Neural progenitor cell (in vitro differentiated cells): ENCODE measurements around the gene PSMB5. TPM values are rescaled to one million over a fixed set of nuclear protein-coding genes. Genes with fewer than 3 reads are reported as not detected.

Experiments
- DNase-seq: peaks from one replicate; pipeline ENCODE4 v3.0.0-alpha.2; 2016; ENCODE audit warnings: low spot score
- H2AFZ ChIP-seq: fragments of 200-600 bp; sonication (generic); replicated peaks from 2 replicates; pipeline ENCODE4 v1.6.1; 2016; ENCODE audit warnings: antibody characterized with exemption
- H3F3A ChIP-seq: fragments of 200-600 bp; sonication (generic); 2 replicates; pipeline ENCODE4 v1.6.1; 2016; ENCODE audit warnings: antibody characterized with exemption, low read depth
- H3K27ac ChIP-seq: fragments of 200-600 bp; sonication (generic); 2 replicates; pipeline ENCODE4 v1.5.1; 2016; ENCODE audit warnings: mild to moderate bottlenecking
- H3K27me3 ChIP-seq: fragments of 200-600 bp; sonication (generic); 2 replicates; pipeline ENCODE4 v1.6.1; 2016; ENCODE audit warnings: mild to moderate bottlenecking, moderate library complexity
- H3K36me3 ChIP-seq: fragments of 200-600 bp; sonication (generic); 2 replicates; pipeline ENCODE4 v1.5.1; 2016
- H3K4me1 ChIP-seq: fragments of 200-600 bp; sonication (generic); 2 replicates; pipeline ENCODE4 v1.6.1; 2016; ENCODE audit warnings: mixed run types
- H3K4me2 ChIP-seq: fragments of 200-600 bp; sonication (generic); 2 replicates; pipeline ENCODE4 v1.6.1; 2016
- H3K4me3 ChIP-seq: fragments of 200-600 bp; sonication (generic); 2 replicates; pipeline ENCODE4 v1.5.1; 2016
- H3K79me2 ChIP-seq: fragments of 200-600 bp; sonication (generic); 2 replicates; pipeline ENCODE4 v1.6.1; 2016; ENCODE audit warnings: low read depth
- H3K9ac ChIP-seq: fragments of 200-600 bp; sonication (generic); 2 replicates; pipeline ENCODE4 v1.6.1; 2016
- H3K9me3 ChIP-seq: fragments of 200-600 bp; sonication (generic); 2 replicates; pipeline ENCODE4 v1.5.1; 2016; ENCODE audit warnings: low read depth
- H4K20me1 ChIP-seq: fragments of 200-600 bp; sonication (generic); 2 replicates; pipeline ENCODE4 v1.6.1; 2016; ENCODE audit warnings: low read depth
- H3K27ac Mint-ChIP-seq: 3 replicates; pipeline ENCODE4 v1.8.0; 2021; ENCODE audit warnings: mixed read lengths
- H3K27me3 Mint-ChIP-seq: 2 replicates; pipeline ENCODE4 v1.8.0; 2022; ENCODE audit warnings: low read depth, mild to moderate bottlenecking, inconsistent platforms, moderate library complexity, mixed read lengths; ENCODE audit not compliant: insufficient read depth
- H3K36me3 Mint-ChIP-seq: 3 replicates; pipeline ENCODE4 v1.8.0; 2021; ENCODE audit warnings: mixed read lengths
- H3K4me1 Mint-ChIP-seq: 3 replicates; pipeline ENCODE4 v1.8.0; 2021; ENCODE audit warnings: mixed read lengths
- H3K4me3 Mint-ChIP-seq: 3 replicates; pipeline ENCODE4 v1.8.0; 2021; ENCODE audit warnings: mild to moderate bottlenecking, moderate library complexity, mixed read lengths
- H3K9me3 Mint-ChIP-seq: 3 replicates; pipeline ENCODE4 v1.8.0; 2020; ENCODE audit warnings: mixed read lengths
- CTCF ChIP-seq: fragments of 200-600 bp; sonication (generic); IDR thresholded peaks from 2 replicates; pipeline ENCODE4 v1.5.1; 2017; ENCODE audit warnings: antibody characterized with exemption, mild to moderate bottlenecking
- EZH2 ChIP-seq: fragments of 200-600 bp; sonication (generic); IDR thresholded peaks from 2 replicates; pipeline ENCODE4 v1.6.1; 2017; ENCODE audit warnings: antibody characterized with exemption, mild to moderate bottlenecking, moderate library complexity
- EZH2phosphoT487 ChIP-seq: fragments of 200-600 bp; sonication (generic); IDR thresholded peaks from 2 replicates; pipeline ENCODE4 v1.6.1; 2017; ENCODE audit warnings: antibody characterized with exemption
- total RNA-seq: library from RNA; depleted of rRNA; stranded (reverse); fragments of >200 nt; gene quantifications from 2 replicates; pipeline ENCODE4 v1.2.3, GENCODE V29; 2015; ENCODE audit warnings: low replicate concordance

The PSMB5 gene
- total RNA-seq, 1 donor from 2014 or later, result 154 TPM

- peak overlapping the region; percentile 82 for H3K9ac ChIP-seq
- TF ChIP-seq EZH2 (no peak), CTCF (no peak), EZH2phosphoT487 (no peak)
These were observed 751 bp downstream of the PSMB5 start for GRCh38 chr14:23033801-23034497.

GRCh38 chr14:23033251-23033727 is 1.4 kb downstream of the PSMB5 start:
- Histone ChIP-seq H2AFZ (no peak overlapping the region), H3K9ac (no peak overlapping the region), H3K27me3 (no peaks in the 10 kb centered on the region), H3K4me1 (peaks cover 12% of the 10 kb centered on the region), H3K4me2 (peak overlapping the region; percentile 77), H3K27ac (no peak overlapping the region), H4K20me1 (peaks cover under 1% of the 10 kb centered on the region), H3K79me2 (peaks cover 49% of the 10 kb centered on the region), H3K36me3 (peaks cover 5% of the 10 kb centered on the region), H3K4me3 (peak overlapping the region; percentile 71), H3F3A (peaks cover 23% of the 10 kb centered on the region), H3K9me3 (no peaks in the 10 kb centered on the region)
- no peak for DNase-seq
- Mint-ChIP-seq H3K27ac (no peak overlapping the region), H3K4me3 (peak overlapping the region; percentile 92), H3K27me3 (no peaks in the 10 kb centered on the region), H3K4me1 (peaks cover 18% of the 10 kb centered on the region), H3K36me3 (peaks cover 22% of the 10 kb centered on the region), H3K9me3 (no peaks in the 10 kb centered on the region)
- TF ChIP-seq EZH2 (no peak), EZH2phosphoT487 (no peak), CTCF (no peak)

More at GRCh38 chr14:23033801-23034497, 751 bp downstream of the PSMB5 start:
- Histone ChIP-seq H3K27ac (no peak overlapping the region), H2AFZ (peak overlapping the region; percentile 99), H3K4me2 (peak overlapping the region; percentile 77), H3K36me3 (peaks cover 5% of the 10 kb centered on the region), H3F3A (peaks cover 17% of the 10 kb centered on the region), H3K4me1 (peaks cover 12% of the 10 kb centered on the region), H3K9me3 (no peaks in the 10 kb centered on the region), H4K20me1 (no peaks in the 10 kb centered on the region), H3K27me3 (no peaks in the 10 kb centered on the region), H3K4me3 (peak overlapping the region; percentile 71), H3K79me2 (peaks cover 43% of the 10 kb centered on the region)
- H3K4me1 Mint-ChIP-seq, result peaks cover 18% of the 10 kb centered on the region
- H3K4me3 Mint-ChIP-seq, result peak overlapping the region; percentile 92
- DNase-seq, result no peak
- H3K36me3 Mint-ChIP-seq, result peaks cover 19% of the 10 kb centered on the region
- no peaks in the 10 kb centered on the region for H3K9me3 Mint-ChIP-seq
- H3K27ac Mint-ChIP-seq, result peak overlapping the region; percentile 98
- no peaks in the 10 kb centered on the region for H3K27me3 Mint-ChIP-seq

- TF ChIP-seq CTCF (no peak), EZH2 (no peak), EZH2phosphoT487 (no peak)
- H3K36me3 Mint-ChIP-seq, result peaks cover 29% of the 10 kb centered on the region
- H3K4me3 Mint-ChIP-seq, result peak overlapping the region; percentile 6
These were observed 3.8 kb downstream of the PSMB5 start for GRCh38 chr14:23030936-23031335.

More at GRCh38 chr14:23030936-23031335, 3.8 kb downstream of the PSMB5 start:
- H3K4me2 ChIP-seq, result no peak overlapping the region
- Mint-ChIP-seq H3K27me3 (no peaks in the 10 kb centered on the region), H3K9me3 (no peaks in the 10 kb centered on the region), H3K27ac (no peak overlapping the region), H3K4me1 (peaks cover 18% of the 10 kb centered on the region)
- H2AFZ ChIP-seq, result no peak overlapping the region
- no peak for DNase-seq
- H3K9me3 ChIP-seq, result no peaks in the 10 kb centered on the region
- H4K20me1 ChIP-seq, result peaks cover 5% of the 10 kb centered on the region
- peaks cover 5% of the 10 kb centered on the region for H3K36me3 ChIP-seq
- peaks cover 12% of the 10 kb centered on the region for H3K4me1 ChIP-seq
- H3K9ac ChIP-seq, result no peak overlapping the region
- H3K27ac ChIP-seq, result no peak overlapping the region
- H3K79me2 ChIP-seq, result peaks cover 57% of the 10 kb centered on the region
- no peak overlapping the region for H3K4me3 ChIP-seq
- peaks cover 32% of the 10 kb centered on the region for H3F3A ChIP-seq
- no peaks in the 10 kb centered on the region for H3K27me3 ChIP-seq
